ENCODE results near the gene EXPH5. TPM values are rescaled to one million over a fixed set of nuclear protein-coding genes. Genes with fewer than 3 reads are reported as not detected.

The EXPH5 gene
- total RNA-seq, 1 experiment from 2014 or later = 36.3 TPM

GRCh38 chr11:108524422-108524821 is 69.1 kb downstream of the EXPH5 start:
- H3F3A ChIP-seq (ENCODE audit: insufficient read depth, low read depth) = peaks cover 9% of the 10 kb centered on the region; the same call in 1 of the 2 replicates
- no TSS peak for BruUV-seq (replicated peaks)
- 0 out of 2 replicates have a peak, but pooled peaks cover 9% of the 10 kb centered on the region for H3K4me1 ChIP-seq (replicated peaks; ENCODE audit: insufficient read depth)
- ChIA-PET CTCF (no interaction called here), POLR2A (ENCODE audit: unreplicated experiment) (interaction anchor here (0.7 kb wide), 1 partner anchor 1636 kb away, joined by 5 read pairs; no protein-coding TSS in a partner anchor)
- H3K27ac ChIP-seq = no peak overlapping the region
- H4K20me1 ChIP-seq (ENCODE audit: insufficient read depth) = no peaks in the 10 kb centered on the region
- intact Hi-C loops (cut with micrococcal nuclease; ENCODE audit: unreplicated experiment) = no loop called here
- H3K4me3 ChIP-seq = no peak overlapping the region
- no peak overlapping the region for H3K4me2 ChIP-seq
- no peaks in the 10 kb centered on the region for H3K27me3 ChIP-seq (ENCODE audit: insufficient read depth, low read depth)
- no peaks in the 10 kb centered on the region; the same call in 1 of the 2 replicates for H3K36me3 ChIP-seq (ENCODE audit: low read depth)
- TF ChIP-seq EZH2 (IDR thresholded peaks at IDR 0.05; ENCODE audit: low read depth) = no peak
- no peak for TF ChIP-seq CTCF (conservative IDR thresholded peaks at IDR 0.05)
- peak in 1 of 2 experiments; percentile 64 for DNase-seq
- no peaks in the 10 kb centered on the region for H3K79me2 ChIP-seq (ENCODE audit: low read depth)
- H3K9me3 ChIP-seq (ENCODE audit: insufficient read depth, low read depth) = no peaks in the 10 kb centered on the region
- H3K9me2 ChIP-seq (ENCODE audit: insufficient read depth) = no peaks in the 10 kb centered on the region
- no peak overlapping the region for H2AFZ ChIP-seq

GRCh38 chr11:108522318-108522717 is 71.2 kb downstream of the EXPH5 start:
- TF ChIP-seq CTCF (conservative IDR thresholded peaks at IDR 0.05) (no peak), EZH2 (IDR thresholded peaks at IDR 0.05; ENCODE audit: low read depth) (no peak)
- Histone ChIP-seq H3K4me2 (no peak overlapping the region), H3K4me3 (no peak overlapping the region), H4K20me1 (ENCODE audit: insufficient read depth) (no peaks in the 10 kb centered on the region), H3K36me3 (ENCODE audit: low read depth) (peaks cover 7% of the 10 kb centered on the region; the same call in 1 of the 2 replicates), H3K27me3 (ENCODE audit: insufficient read depth, low read depth) (no peaks in the 10 kb centered on the region), H3F3A (ENCODE audit: insufficient read depth, low read depth) (peaks cover 9% of the 10 kb centered on the region; the same call in 1 of the 2 replicates), H3K9me2 (ENCODE audit: insufficient read depth) (no peaks in the 10 kb centered on the region), H3K9me3 (ENCODE audit: insufficient read depth, low read depth) (no peaks in the 10 kb centered on the region), H3K79me2 (ENCODE audit: low read depth) (no peaks in the 10 kb centered on the region), H2AFZ (no peak overlapping the region), H3K27ac (no peak overlapping the region), H3K4me1 (replicated peaks; ENCODE audit: insufficient read depth) (0 out of 2 replicates have a peak, but pooled peaks cover 9% of the 10 kb centered on the region)
- DNase-seq = no peak
- POLR2A ChIA-PET (ENCODE audit: unreplicated experiment) = no interaction called here
- intact Hi-C loops (cut with micrococcal nuclease; ENCODE audit: unreplicated experiment) = no loop called here
- BruUV-seq (replicated peaks) = no TSS peak
- CTCF ChIA-PET = no interaction called here

GRCh38 chr11:108518581-108518980 is 75.0 kb downstream of the EXPH5 start:
- intact Hi-C loops (cut with micrococcal nuclease; ENCODE audit: unreplicated experiment) = no loop called here
- no TSS peak for BruUV-seq (replicated peaks)
- no peak overlapping the region for H3K4me2 ChIP-seq
- DNase-seq = no peak
- H3K9me2 ChIP-seq (ENCODE audit: insufficient read depth) = no peaks in the 10 kb centered on the region
- H3K4me3 ChIP-seq = no peak overlapping the region
- no peaks in the 10 kb centered on the region for H3K27me3 ChIP-seq (ENCODE audit: insufficient read depth, low read depth)
- CTCF ChIA-PET = no interaction called here
- H2AFZ ChIP-seq = no peak overlapping the region
- TF ChIP-seq CTCF (conservative IDR thresholded peaks at IDR 0.05) (no peak), EZH2 (IDR thresholded peaks at IDR 0.05; ENCODE audit: low read depth) (no peak)
- H3K79me2 ChIP-seq (ENCODE audit: low read depth) = no peaks in the 10 kb centered on the region
- no peaks in the 10 kb centered on the region for H4K20me1 ChIP-seq (ENCODE audit: insufficient read depth)
- H3K36me3 ChIP-seq (ENCODE audit: low read depth) = peaks cover 25% of the 10 kb centered on the region
- H3F3A ChIP-seq (ENCODE audit: insufficient read depth, low read depth) = no peaks in the 10 kb centered on the region
- H3K9me3 ChIP-seq (ENCODE audit: insufficient read depth, low read depth) = no peaks in the 10 kb centered on the region
- POLR2A ChIA-PET (ENCODE audit: unreplicated experiment) = no interaction called here
- H3K4me1 ChIP-seq (replicated peaks; ENCODE audit: insufficient read depth) = no peaks in the 10 kb centered on the region
- H3K27ac ChIP-seq = no peak overlapping the region
